Measurements from ENCODE around the gene PDE9A. TPM values are rescaled to one million over a fixed set of nuclear protein-coding genes. Genes with fewer than 3 reads are reported as not detected.

Gene PDE9A
- total RNA-seq, 1 donor from 2014 or later: 31.4 TPM

DNA sequence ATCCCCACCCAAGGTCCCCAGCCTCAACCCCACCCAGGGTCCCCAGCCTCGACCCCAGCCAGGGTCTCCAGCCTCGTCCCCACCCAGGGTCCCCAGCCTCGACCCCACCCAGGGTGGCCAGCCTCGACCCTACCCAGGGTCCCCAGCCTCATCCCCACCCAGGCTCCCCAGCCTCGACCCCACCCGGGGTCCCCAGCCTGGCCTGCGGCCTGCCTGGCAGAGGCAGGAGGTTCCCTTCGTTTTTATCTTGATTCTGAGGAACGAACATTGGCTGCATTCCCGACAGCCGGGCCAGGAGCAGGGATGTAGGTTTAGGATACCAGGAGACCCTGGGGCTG is 3.4 kb upstream of the PDE9A start:
- no peaks in the 10 kb centered on the region for H3K36me3 Mint-ChIP-seq (ENCODE audit: low read depth)
- TF ChIP-seq, protein P1, sequence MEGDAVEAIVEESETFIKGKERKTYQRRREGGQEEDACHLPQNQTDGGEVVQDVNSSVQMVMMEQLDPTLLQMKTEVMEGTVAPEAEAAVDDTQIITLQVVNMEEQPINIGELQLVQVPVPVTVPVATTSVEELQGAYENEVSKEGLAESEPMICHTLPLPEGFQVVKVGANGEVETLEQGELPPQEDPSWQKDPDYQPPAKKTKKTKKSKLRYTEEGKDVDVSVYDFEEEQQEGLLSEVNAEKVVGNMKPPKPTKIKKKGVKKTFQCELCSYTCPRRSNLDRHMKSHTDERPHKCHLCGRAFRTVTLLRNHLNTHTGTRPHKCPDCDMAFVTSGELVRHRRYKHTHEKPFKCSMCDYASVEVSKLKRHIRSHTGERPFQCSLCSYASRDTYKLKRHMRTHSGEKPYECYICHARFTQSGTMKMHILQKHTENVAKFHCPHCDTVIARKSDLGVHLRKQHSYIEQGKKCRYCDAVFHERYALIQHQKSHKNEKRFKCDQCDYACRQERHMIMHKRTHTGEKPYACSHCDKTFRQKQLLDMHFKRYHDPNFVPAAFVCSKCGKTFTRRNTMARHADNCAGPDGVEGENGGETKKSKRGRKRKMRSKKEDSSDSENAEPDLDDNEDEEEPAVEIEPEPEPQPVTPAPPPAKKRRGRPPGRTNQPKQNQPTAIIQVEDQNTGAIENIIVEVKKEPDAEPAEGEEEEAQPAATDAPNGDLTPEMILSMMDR (conservative IDR thresholded peaks at IDR 0.05): no peak
- no peaks in the 10 kb centered on the region for H3K27me3 Mint-ChIP-seq (ENCODE audit: low read depth)
- no peak overlapping the region for H3K27ac Mint-ChIP-seq (ENCODE audit: unreplicated experiment)
- peaks cover 31% of the 10 kb centered on the region for H3K4me1 Mint-ChIP-seq
- DNase-seq (ENCODE audit: low read depth, low spot score): no peak
- H3K4me3 Mint-ChIP-seq: no peak overlapping the region
- no peaks in the 10 kb centered on the region for H3K9me3 Mint-ChIP-seq

GRCh38 chr21:42650441-42651421 is 2.7 kb upstream of the PDE9A start:
- peak overlapping the region; percentile 97 for H3K4me3 Mint-ChIP-seq
- TF ChIP-seq, protein P1 (conservative IDR thresholded peaks at IDR 0.05): no peak
- H3K9me3 Mint-ChIP-seq: no peaks in the 10 kb centered on the region
- H3K27me3 Mint-ChIP-seq (ENCODE audit: low read depth): no peaks in the 10 kb centered on the region
- H3K4me1 Mint-ChIP-seq: peaks cover 36% of the 10 kb centered on the region
- DNase-seq (ENCODE audit: low read depth, low spot score): no peak
- no peaks in the 10 kb centered on the region for H3K36me3 Mint-ChIP-seq (ENCODE audit: low read depth)
- H3K27ac Mint-ChIP-seq (ENCODE audit: unreplicated experiment): no peak overlapping the region

DNA sequence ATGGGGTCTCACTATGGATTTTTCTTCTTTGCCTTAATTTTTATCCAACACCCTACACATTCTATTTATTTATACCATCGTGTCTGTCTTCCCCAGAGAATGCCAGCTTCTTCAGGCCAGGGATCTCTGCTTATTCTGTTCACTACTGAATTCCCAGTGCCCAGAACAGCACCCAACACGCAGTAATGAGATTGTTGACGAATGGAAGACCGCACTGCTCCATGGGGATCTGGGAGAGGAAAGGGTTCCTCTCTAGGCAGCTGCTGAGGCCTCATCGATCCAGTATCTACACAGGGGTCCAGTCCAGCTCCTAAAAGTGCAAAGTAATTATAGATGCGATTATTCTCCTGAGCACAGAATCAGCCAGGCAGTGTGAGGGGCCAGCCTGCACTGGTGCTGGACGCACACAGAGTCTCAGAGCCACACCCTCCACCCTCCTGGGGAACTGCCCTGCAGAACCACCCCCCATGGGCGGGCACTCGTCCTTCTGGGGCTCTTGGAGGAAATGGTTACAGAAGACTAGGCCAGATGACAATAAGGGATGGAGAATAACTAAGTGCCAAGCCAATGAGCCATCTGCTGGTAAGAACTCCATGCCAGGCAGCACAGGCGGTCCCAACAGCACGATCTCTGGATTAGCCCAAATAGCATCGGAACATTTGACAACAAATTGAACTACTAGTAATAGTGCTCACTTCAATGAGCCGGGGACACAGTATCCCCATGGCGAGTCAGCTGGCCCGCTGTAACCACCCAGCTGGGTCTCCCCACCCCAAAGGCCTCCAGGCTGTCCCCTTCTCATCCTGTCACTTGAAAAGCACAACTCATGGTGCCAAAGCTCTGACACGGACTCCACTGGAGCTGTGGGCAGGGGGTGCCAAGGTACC is 1.7 kb upstream of the PDE9A start:
- Mint-ChIP-seq H3K4me3 (peak overlapping the region; percentile 97), H3K9me3 (no peaks in the 10 kb centered on the region), H3K27ac (ENCODE audit: unreplicated experiment) (no peak overlapping the region), H3K36me3 (ENCODE audit: low read depth) (no peaks in the 10 kb centered on the region), H3K27me3 (ENCODE audit: low read depth) (no peaks in the 10 kb centered on the region), H3K4me1 (peaks cover 38% of the 10 kb centered on the region)
- no peak for DNase-seq (ENCODE audit: low read depth, low spot score)
- TF ChIP-seq, protein P1 (conservative IDR thresholded peaks at IDR 0.05): no peak

DNA sequence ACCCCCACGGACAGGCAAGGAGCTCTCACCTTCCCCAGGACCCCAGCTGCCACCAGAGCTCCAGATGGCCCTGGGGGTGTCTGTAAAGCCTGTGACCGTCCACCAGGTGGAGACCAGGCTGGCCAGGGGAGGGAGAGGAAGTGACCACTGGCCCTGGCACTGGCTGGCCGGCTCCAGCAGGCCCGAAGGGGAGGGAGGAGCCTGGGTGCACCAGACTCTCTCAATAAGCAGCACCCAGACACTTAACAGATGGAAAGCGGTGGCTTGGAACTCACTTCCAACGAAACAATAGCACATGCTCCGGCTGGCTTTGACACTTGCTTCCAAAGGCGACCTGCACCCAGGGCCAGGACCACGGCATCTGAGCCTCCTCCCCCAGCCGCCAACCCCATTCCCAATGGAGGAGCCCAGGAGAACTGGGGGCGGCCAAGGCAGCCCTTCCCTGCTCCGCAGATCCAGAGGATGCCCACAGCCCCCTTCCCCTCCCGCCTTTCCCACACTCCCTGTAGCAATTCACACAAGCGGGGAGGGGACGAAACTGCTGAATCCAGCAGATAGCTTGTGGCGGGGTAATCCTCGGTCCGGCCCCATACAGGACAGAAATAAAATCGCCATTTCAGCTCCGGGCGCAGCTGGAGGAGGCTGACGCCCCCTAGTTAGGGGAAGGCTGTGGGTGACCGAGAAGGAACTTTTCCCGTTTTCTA is 742 bp upstream of the PDE9A start:
- DNase-seq (ENCODE audit: low read depth, low spot score): peak; percentile 67

More for the DNA sequence above, 742 bp upstream of the PDE9A start:
- H3K9me3 Mint-ChIP-seq: no peaks in the 10 kb centered on the region
- TF ChIP-seq, protein P1 (conservative IDR thresholded peaks at IDR 0.05): peak; percentile 63
- no peaks in the 10 kb centered on the region for H3K27me3 Mint-ChIP-seq (ENCODE audit: low read depth)
- H3K4me1 Mint-ChIP-seq: peaks cover 38% of the 10 kb centered on the region
- peak overlapping the region; percentile 95 for H3K27ac Mint-ChIP-seq (ENCODE audit: unreplicated experiment)
- H3K36me3 Mint-ChIP-seq (ENCODE audit: low read depth): no peaks in the 10 kb centered on the region
- H3K4me3 Mint-ChIP-seq: peak overlapping the region; percentile 97

All from neural crest cell (in vitro differentiated cells).